ENCODE results near the gene MGAT5B.

DNA sequence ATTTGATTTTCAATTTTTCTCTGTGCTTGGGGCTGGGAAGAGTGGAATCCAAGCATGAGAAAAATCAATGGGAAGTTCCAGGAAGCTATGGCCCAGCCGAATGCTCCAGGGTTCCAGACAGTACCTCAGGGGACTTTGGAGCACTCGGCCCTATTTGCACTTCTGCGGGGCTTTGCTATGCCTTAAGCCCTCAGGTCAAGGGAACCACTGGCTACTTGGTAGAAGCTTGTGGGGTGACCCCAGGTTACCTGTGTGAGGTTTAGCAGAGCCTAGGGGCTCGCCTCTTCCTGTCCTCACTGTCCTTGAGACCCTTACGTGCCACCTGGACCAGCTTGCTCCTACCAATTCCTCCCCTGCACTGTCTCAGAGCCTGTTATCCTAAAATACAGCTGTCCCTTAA, 121.3 kb downstream of the MGAT5B start:
- TF ChIP-seq, protein P1, sequence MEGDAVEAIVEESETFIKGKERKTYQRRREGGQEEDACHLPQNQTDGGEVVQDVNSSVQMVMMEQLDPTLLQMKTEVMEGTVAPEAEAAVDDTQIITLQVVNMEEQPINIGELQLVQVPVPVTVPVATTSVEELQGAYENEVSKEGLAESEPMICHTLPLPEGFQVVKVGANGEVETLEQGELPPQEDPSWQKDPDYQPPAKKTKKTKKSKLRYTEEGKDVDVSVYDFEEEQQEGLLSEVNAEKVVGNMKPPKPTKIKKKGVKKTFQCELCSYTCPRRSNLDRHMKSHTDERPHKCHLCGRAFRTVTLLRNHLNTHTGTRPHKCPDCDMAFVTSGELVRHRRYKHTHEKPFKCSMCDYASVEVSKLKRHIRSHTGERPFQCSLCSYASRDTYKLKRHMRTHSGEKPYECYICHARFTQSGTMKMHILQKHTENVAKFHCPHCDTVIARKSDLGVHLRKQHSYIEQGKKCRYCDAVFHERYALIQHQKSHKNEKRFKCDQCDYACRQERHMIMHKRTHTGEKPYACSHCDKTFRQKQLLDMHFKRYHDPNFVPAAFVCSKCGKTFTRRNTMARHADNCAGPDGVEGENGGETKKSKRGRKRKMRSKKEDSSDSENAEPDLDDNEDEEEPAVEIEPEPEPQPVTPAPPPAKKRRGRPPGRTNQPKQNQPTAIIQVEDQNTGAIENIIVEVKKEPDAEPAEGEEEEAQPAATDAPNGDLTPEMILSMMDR (IDR thresholded peaks at IDR 0.05) = no peak
- TF ChIP-seq POLR2A (IDR thresholded peaks at IDR 0.05) (no peak), EP300 (IDR thresholded peaks at IDR 0.05) (no peak)

Data from tibial nerve (tissue), 4 donors.